SK-N-MC (cell line): ENCODE results near the gene SSTR3.

Experiments used
- DNase-seq: peaks from one replicate; pipeline ENCODE4 v3.0.0-alpha.2; 2011; ENCODE audit warnings: low read depth, low spot score
- H3K27ac ChIP-seq: fragments of 200-600 bp; sonication (generic); 2 replicates; pipeline ENCODE4 v1.5.1; 2016; ENCODE audit warnings: mixed run types
- H3K36me3 ChIP-seq: fragments of 200-600 bp; sonication (generic); 2 replicates; pipeline ENCODE4 v1.6.1; 2017; ENCODE audit warnings: antibody characterized with exemption, low read length, mixed read lengths; ENCODE audit not compliant: insufficient read depth
- H3K4me3 ChIP-seq: fragments of 200-600 bp; sonication (generic); 2 replicates; pipeline ENCODE4 v1.5.1; 2016
- H3K9ac ChIP-seq: fragments of 200-600 bp; sonication (generic); 2 replicates; pipeline ENCODE4 v1.8.0; 2017; ENCODE audit warnings: mixed run types, mixed read lengths; ENCODE audit not compliant: insufficient read length
- H3K9me3 ChIP-seq: fragments of 200-600 bp; sonication (generic); 2 replicates; pipeline ENCODE4 v1.6.1; 2017; ENCODE audit warnings: low read depth, mild to moderate bottlenecking, antibody characterized with exemption, low read length, moderate library complexity, mixed read lengths
- EZH2 ChIP-seq: fragments of 200-600 bp; sonication (generic); IDR thresholded peaks from one replicate; pipeline ENCODE4 v1.6.1; 2017; ENCODE audit warnings: antibody characterized with exemption
- FOXP2 ChIP-seq: optimal IDR thresholded peaks from 2 replicates; pipeline ENCODE3; 2011; ENCODE audit warnings: mild to moderate bottlenecking, moderate library complexity; ENCODE audit not compliant: insufficient read depth; ENCODE audit errors: extremely low read length, control extremely low read depth
- POLR2AphosphoS5 ChIP-seq: IDR thresholded peaks from 2 replicates; pipeline ENCODE4 v1.6.1; 2012; ENCODE audit warnings: mild to moderate bottlenecking, low read depth, low read length, borderline replicate concordance

Gene SSTR3

DNA sequence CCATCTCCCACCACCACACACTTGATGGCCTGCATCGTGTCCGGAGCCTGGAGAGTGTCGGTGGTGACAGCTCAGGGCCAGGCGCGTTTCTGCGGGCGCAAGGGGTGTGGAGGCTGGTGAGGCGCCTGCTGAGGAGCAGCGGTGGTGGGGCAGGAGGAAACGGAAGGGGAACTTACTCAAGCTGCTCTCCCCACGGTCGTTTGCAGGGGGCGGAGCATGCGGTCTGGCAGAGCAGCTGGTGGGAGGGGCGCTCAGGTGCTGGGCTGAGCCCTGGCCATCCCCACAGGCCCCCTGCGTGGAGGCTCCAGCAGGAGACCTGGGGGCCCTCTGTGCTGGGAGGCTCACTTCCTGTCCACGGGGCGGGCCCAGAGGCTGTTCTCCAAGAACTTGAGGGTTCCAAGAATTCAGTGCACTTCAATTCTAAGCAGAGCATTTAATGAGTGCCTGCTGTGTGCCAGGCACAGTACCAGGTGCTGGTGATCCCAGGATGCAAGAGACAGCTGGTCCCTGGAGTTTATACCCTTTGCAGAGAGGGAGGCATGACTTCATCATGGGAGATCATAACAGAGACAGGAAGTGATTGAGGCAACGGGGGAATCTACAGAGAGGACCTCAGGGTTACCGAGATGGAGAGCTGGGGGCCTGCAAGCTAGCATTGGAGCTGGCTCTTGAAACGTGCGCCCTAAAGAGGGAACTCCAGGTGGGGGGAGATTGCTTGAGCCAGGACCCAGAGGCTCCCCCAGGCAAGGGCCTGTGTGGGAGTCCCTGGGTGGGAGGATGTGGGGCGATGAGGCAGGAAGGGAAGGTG, 32.0 kb upstream of the SSTR3 start, which contains the start of gene RAC2:
Gene RAC2, minus strand, starts transcription at position 156 of the 808 bp plus-strand sequence. Its CDS starts 121 bp downstream, at position 35.
- Histone ChIP-seq H3K27ac (no peak within 1 kb of the TSS), H3K9ac (peak within 1 kb of the TSS; percentile 15), H3K9me3 (no peaks in the 10 kb centered on the region), H3K36me3 (no peaks in the 10 kb centered on the region), H3K4me3 (peak within 1 kb of the TSS; percentile 66)
- DNase-seq, result no peak
- TF ChIP-seq EZH2, result no peak
- no peak for TF ChIP-seq FOXP2

- no peaks in the 10 kb centered on the region for H3K9me3 ChIP-seq
- no peak for DNase-seq
- H3K27ac ChIP-seq, result no peak overlapping the region
- peak overlapping the region; percentile 15 for H3K9ac ChIP-seq
- H3K4me3 ChIP-seq, result peak overlapping the region; percentile 66
- TF ChIP-seq EZH2, result no peak
- TF ChIP-seq POLR2AphosphoS5, result no peak
- no peak for TF ChIP-seq FOXP2
- no peaks in the 10 kb centered on the region for H3K36me3 ChIP-seq
Observed at GRCh38 chr22:37243402-37244113, 31.3 kb upstream of the SSTR3 start.

DNA sequence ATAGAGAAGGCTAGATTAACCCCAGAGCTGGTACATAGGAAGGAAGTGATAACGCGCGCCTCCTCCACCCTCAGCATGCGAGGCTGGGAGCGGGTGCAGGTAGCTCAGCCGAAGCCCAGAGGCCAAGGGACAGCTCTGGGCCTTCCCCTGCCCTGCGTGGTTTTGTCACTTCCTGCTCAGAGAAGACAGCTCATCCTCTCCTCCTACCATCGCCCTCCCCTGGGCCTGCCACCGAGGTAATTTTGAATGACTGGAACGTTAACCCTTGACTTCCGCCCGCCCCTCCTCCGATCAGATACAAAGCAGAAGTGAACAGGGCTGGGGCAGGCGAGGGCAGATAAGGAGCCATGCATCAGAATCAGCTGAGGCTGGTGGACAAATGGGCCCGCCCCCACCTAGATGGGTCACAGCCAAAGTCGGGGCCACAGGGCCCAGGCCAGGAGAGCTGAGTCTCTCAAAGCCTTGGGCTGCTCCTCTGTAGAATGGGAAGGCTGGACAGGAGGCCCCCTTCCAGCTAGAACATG, 30.2 kb upstream of the SSTR3 start:
- H3K9ac ChIP-seq, result no peak overlapping the region
- DNase-seq, result no peak
- no peaks in the 10 kb centered on the region for H3K36me3 ChIP-seq
- H3K9me3 ChIP-seq, result no peaks in the 10 kb centered on the region
- H3K4me3 ChIP-seq, result no peak overlapping the region
- no peak overlapping the region for H3K27ac ChIP-seq
- TF ChIP-seq EZH2 (no peak), FOXP2 (no peak), POLR2AphosphoS5 (no peak)

DNA sequence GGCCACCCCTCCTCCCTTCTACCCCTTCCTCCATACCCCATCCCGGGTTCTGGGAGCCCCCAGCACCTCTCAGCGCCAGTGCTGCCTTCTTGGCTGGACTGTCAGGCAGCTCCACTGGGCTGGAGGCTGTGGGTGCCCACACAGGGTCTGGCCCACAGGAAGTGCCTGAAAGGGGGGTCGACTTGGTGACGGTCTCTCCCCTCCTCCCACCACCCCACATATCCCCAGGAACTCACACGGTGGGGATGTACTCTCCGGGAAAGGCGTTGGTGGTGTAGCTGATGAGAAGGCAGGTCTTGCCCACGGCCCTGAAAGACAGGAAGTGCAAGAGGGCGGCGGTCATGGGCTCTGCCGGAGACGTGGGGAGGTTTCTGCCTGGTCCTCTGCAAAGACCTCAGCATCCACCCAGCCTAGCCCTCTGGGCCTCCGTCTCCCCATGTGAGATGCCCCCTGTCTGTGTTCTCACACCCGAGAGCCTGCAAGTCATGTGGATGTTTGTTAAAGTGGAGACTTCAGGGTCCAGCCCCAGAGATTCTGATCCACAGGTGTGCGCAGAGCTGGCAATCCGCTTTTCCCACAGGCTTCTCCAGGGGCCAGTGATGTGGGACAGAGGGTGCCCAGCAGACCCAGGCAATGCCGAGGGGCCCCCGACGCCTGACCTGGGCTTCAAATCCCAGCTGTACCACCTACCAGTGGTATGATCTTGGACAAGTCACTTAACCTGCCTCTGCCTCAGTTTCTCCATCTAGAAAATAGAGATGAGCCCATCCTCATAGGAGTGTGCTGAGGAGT, 29.3 kb upstream of the SSTR3 start:
- no peaks in the 10 kb centered on the region for H3K36me3 ChIP-seq
- no peak overlapping the region for H3K4me3 ChIP-seq
- H3K9ac ChIP-seq, result no peak overlapping the region
- no peak for DNase-seq
- H3K27ac ChIP-seq, result no peak overlapping the region
- H3K9me3 ChIP-seq, result no peaks in the 10 kb centered on the region
- TF ChIP-seq FOXP2, result no peak

DNA sequence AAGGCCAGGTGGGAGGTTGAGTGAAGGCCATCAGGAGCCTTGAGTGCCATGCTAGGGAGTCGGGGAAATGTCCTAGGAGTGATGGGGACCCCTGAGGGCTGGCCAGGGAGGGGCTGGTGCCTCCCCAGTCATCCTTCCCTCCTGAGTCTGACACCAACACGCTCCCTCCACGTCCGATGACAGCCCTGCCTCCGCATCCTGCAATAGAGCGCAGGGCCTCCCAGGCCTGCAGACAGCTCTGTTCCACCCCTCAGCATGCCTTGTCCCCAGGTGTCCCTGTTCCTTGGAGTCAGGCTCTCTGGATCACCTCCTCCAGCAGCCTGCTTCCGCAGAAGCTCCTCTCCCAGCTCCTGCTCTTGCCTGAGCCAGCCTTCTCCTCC, 28.7 kb upstream of the SSTR3 start:
- no peak for DNase-seq
- Histone ChIP-seq H3K9ac (no peak overlapping the region), H3K4me3 (no peak overlapping the region), H3K27ac (no peak overlapping the region), H3K9me3 (no peaks in the 10 kb centered on the region), H3K36me3 (no peaks in the 10 kb centered on the region)
- no peak for TF ChIP-seq POLR2AphosphoS5
- no peak for TF ChIP-seq FOXP2
- TF ChIP-seq EZH2, result no peak

- TF ChIP-seq FOXP2 (no peak), EZH2 (no peak), POLR2AphosphoS5 (no peak)
- DNase-seq, result no peak
- Histone ChIP-seq H3K4me3 (no peak overlapping the region), H3K36me3 (no peaks in the 10 kb centered on the region), H3K9me3 (no peaks in the 10 kb centered on the region), H3K9ac (no peak overlapping the region), H3K27ac (no peak overlapping the region)
Observed at GRCh38 chr22:37240240-37240940, 28.1 kb upstream of the SSTR3 start.

DNA sequence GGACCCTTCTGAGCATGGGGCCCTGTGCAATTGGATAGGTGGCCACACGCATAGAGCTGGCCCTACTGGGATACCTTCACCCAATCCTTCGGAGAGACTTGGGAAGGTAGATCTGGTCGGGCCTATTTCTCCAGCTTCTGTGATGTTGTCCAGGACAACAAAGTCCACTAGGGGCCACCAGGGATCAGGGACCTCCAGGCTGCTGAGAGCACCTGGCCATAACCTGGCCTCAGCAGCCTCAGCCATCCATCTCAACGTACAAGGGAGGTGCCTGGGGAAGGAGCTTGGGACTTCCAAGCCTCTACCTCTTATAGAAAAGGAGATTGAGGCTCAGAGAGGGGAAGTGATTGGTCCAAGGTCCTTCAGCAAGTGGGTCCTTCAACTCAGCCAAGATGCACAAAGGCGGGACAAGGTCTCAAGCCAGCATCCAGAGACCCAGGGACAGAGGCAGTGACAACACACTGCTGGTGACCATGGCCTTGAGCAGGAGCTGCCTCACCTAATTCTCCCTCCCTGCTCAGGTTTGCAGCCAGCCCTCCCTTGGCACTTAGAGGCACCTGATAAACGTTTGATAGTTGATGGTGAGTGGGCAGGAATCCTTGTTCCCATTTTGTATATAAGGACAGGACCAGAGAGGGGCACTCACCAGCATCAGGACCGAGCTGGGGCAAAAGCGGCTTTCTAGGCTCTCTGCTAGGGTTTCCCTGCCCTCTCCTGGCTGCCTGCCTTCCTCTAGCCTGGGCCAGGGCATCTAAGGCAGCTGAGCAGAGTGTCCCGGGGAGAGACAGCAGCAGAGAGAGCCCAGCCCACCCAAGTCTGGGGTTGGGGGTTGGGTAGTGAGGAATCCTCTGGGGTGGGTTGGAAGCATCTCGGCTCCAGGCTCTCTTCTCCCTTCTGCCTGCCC, 27.3 kb upstream of the SSTR3 start:
- DNase-seq, result no peak
- Histone ChIP-seq H3K4me3 (no peak overlapping the region), H3K9me3 (no peaks in the 10 kb centered on the region), H3K9ac (no peak overlapping the region), H3K27ac (no peak overlapping the region), H3K36me3 (no peaks in the 10 kb centered on the region)
- TF ChIP-seq EZH2 (no peak), POLR2AphosphoS5 (no peak), FOXP2 (no peak)
